HG02588 (cell line): ENCODE results near the gene POLR2L.

Experiments used
- ATAC-seq: cut with Tn5 transposase; IDR thresholded peaks from one replicate; pipeline ENCODE4 v1.9.1; 2021; ENCODE audit warnings: mild to moderate bottlenecking, moderate library complexity; ENCODE audit not compliant: unreplicated experiment

The POLR2L gene

GRCh38 chr11:842370-843002 is at the start of gene POLR2L, which contains the start of gene TSPAN4:
Gene POLR2L, minus strand, starts transcription at chr11:842529. Its CDS starts 21 bp downstream, at chr11:842508.
Gene TSPAN4, plus strand, starts transcription at chr11:842852. Its CDS starts 7,453 bp downstream, at chr11:850305.
- ATAC-seq, result peak; percentile 64

- no peak for ATAC-seq
Observed at GRCh38 chr11:890794-891540, 48.6 kb upstream of the POLR2L start.

GRCh38 chr11:889687-890475 is 47.6 kb upstream of the POLR2L start:
- ATAC-seq, result no peak

- no peak for ATAC-seq
Observed at GRCh38 chr11:889257-889656, 46.9 kb upstream of the POLR2L start.

- no peak for ATAC-seq
Observed at GRCh38 chr11:888310-889212, 46.2 kb upstream of the POLR2L start.

- no peak for ATAC-seq
Observed at GRCh38 chr11:887589-887988, 45.3 kb upstream of the POLR2L start.

GRCh38 chr11:886568-886967 is 44.2 kb upstream of the POLR2L start:
- ATAC-seq, result no peak

GRCh38 chr11:884578-885070 is 42.3 kb upstream of the POLR2L start:
- no peak for ATAC-seq

- ATAC-seq, result no peak
Observed at GRCh38 chr11:883527-883926, 41.2 kb upstream of the POLR2L start.

GRCh38 chr11:882596-882995 is 40.3 kb upstream of the POLR2L start:
- ATAC-seq, result no peak

- ATAC-seq, result no peak
Observed at GRCh38 chr11:880447-880846, 38.1 kb upstream of the POLR2L start.

- no peak for ATAC-seq
Observed at GRCh38 chr11:877565-877964, 35.2 kb upstream of the POLR2L start.

- ATAC-seq, result no peak
Observed at GRCh38 chr11:876545-876944, 34.2 kb upstream of the POLR2L start.

- ATAC-seq, result no peak
Observed at GRCh38 chr11:875769-876301, 33.5 kb upstream of the POLR2L start.

GRCh38 chr11:875203-875602 is 32.9 kb upstream of the POLR2L start:
- no peak for ATAC-seq

GRCh38 chr11:873706-874105 is 31.4 kb upstream of the POLR2L start:
- ATAC-seq, result no peak

- ATAC-seq, result no peak
Observed at GRCh38 chr11:872799-873198, 30.5 kb upstream of the POLR2L start.

GRCh38 chr11:871472-871871 is 29.1 kb upstream of the POLR2L start:
- ATAC-seq, result no peak

- ATAC-seq, result no peak
Observed at GRCh38 chr11:870418-870817, 28.1 kb upstream of the POLR2L start.

GRCh38 chr11:870127-870413 is 27.7 kb upstream of the POLR2L start:
- ATAC-seq, result no peak
